ENCODE data around the gene C10orf88. TPM values are rescaled to one million over a fixed set of nuclear protein-coding genes. Genes with fewer than 3 reads are reported as not detected.
A peak's percentile ranks its signal among the peaks of the same experiment; 100 is the strongest.

The C10orf88 gene
- total and polyA plus RNA-seq, 9 of the 15 experiments (the other 6 are each of a cell fraction or from before 2014, with no cell fraction given) = 2.5 to 9.6 (median 7.5) TPM

DNA sequence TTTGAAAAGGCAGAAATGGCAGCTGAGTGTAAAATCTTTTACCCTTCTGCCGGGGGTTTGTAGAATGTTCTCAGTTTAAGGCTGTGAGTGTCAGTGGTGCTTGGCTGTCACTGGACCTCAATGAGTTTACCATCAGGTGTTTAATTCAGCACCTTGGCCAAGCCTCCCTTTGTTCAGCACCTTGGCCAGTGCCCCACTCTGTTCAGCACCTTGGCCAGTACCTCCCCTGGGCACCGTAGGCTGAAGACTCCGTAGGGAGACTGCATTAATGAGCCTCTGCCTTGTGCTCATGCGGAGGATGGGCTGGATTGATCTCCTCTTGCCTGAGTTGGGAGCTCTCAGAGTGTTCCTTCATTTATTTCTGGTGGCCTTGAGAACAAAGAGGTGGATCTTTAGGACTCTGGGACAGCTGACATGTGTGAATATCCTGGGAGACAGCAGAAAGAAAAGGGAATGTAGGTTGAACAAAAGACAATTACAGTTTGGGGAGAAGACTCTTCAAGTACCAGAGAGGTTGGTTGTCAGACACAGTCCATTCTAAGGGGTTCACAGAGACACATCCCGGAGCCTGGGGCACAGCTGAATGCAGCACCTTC, 42.0 kb downstream of the C10orf88 start (continued):
- peak; percentile 81 for TF ChIP-seq ZNF668 (CRISPR knock-in tag; IDR thresholded peaks at IDR 0.05)
- TF ChIP-seq JUNB (CRISPR knock-in tag; conservative IDR thresholded peaks at IDR 0.05) = no peak
- TF ChIP-seq, protein P1, sequence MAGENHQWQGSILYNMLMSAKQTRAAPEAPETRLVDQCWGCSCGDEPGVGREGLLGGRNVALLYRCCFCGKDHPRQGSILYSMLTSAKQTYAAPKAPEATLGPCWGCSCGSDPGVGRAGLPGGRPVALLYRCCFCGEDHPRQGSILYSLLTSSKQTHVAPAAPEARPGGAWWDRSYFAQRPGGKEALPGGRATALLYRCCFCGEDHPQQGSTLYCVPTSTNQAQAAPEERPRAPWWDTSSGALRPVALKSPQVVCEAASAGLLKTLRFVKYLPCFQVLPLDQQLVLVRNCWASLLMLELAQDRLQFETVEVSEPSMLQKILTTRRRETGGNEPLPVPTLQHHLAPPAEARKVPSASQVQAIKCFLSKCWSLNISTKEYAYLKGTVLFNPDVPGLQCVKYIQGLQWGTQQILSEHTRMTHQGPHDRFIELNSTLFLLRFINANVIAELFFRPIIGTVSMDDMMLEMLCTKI (IDR thresholded peaks at IDR 0.05; ENCODE audit: partially characterized antibody) = no peak
- TF ChIP-seq, protein P2, sequence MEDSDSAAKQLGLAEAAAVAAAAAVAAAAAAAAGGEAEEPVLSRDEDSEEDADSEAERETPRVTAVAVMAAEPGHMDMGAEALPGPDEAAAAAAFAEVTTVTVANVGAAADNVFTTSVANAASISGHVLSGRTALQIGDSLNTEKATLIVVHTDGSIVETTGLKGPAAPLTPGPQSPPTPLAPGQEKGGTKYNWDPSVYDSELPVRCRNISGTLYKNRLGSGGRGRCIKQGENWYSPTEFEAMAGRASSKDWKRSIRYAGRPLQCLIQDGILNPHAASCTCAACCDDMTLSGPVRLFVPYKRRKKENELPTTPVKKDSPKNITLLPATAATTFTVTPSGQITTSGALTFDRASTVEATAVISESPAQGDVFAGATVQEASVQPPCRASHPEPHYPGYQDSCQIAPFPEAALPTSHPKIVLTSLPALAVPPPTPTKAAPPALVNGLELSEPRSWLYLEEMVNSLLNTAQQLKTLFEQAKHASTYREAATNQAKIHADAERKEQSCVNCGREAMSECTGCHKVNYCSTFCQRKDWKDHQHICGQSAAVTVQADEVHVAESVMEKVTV (CRISPR knock-in tag; IDR thresholded peaks at IDR 0.05) = no peak
- no peak for TF ChIP-seq SUPT5H (IDR thresholded peaks at IDR 0.05)
- TF ChIP-seq ZNF3 (CRISPR knock-in tag; IDR thresholded peaks at IDR 0.05) = no peak
- TF ChIP-seq RBBP5 (IDR thresholded peaks at IDR 0.05; ENCODE audit: borderline replicate concordance, insufficient read depth, low read length, poor library complexity, severe bottlenecking) = no peak
- no peak for TF ChIP-seq EP400 (IDR thresholded peaks at IDR 0.05)
- TF ChIP-seq NR2C2 (CRISPR knock-in tag; IDR thresholded peaks at IDR 0.05) = peak; percentile 92
- no peak for TF ChIP-seq NR2C2 (tag; IDR thresholded peaks at IDR 0.05)
- no peak for TF ChIP-seq CTBP1 (IDR thresholded peaks at IDR 0.05; ENCODE audit: borderline replicate concordance)
- no peak for TF ChIP-seq MYC (IDR thresholded peaks at IDR 0.05; ENCODE audit: low read depth, low read length)
- no peak for TF ChIP-seq MYC (CRISPR knock-in tag; IDR thresholded peaks at IDR 0.05; ENCODE audit: borderline replicate concordance, low read depth)
- peak in 1 of 2 experiments; percentile 99; a peak in 2 of 4 replicates for TF ChIP-seq MLX (CRISPR knock-in tag; conservative IDR thresholded peaks at IDR 0.05)
- TF ChIP-seq, protein P3, sequence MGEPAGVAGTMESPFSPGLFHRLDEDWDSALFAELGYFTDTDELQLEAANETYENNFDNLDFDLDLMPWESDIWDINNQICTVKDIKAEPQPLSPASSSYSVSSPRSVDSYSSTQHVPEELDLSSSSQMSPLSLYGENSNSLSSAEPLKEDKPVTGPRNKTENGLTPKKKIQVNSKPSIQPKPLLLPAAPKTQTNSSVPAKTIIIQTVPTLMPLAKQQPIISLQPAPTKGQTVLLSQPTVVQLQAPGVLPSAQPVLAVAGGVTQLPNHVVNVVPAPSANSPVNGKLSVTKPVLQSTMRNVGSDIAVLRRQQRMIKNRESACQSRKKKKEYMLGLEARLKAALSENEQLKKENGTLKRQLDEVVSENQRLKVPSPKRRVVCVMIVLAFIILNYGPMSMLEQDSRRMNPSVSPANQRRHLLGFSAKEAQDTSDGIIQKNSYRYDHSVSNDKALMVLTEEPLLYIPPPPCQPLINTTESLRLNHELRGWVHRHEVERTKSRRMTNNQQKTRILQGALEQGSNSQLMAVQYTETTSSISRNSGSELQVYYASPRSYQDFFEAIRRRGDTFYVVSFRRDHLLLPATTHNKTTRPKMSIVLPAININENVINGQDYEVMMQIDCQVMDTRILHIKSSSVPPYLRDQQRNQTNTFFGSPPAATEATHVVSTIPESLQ (CRISPR knock-in tag; IDR thresholded peaks at IDR 0.05) = peak; percentile 99
- no peak for TF ChIP-seq U2AF1 (optimal IDR thresholded peaks at IDR 0.05; ENCODE audit: low read depth, low read length)
- TF ChIP-seq THRA (IDR thresholded peaks at IDR 0.05) = no peak
- TF ChIP-seq MEF2A (IDR thresholded peaks at IDR 0.05; ENCODE audit: control insufficient read depth, low read depth, low read length) = no peak
- TF ChIP-seq, protein P4, sequence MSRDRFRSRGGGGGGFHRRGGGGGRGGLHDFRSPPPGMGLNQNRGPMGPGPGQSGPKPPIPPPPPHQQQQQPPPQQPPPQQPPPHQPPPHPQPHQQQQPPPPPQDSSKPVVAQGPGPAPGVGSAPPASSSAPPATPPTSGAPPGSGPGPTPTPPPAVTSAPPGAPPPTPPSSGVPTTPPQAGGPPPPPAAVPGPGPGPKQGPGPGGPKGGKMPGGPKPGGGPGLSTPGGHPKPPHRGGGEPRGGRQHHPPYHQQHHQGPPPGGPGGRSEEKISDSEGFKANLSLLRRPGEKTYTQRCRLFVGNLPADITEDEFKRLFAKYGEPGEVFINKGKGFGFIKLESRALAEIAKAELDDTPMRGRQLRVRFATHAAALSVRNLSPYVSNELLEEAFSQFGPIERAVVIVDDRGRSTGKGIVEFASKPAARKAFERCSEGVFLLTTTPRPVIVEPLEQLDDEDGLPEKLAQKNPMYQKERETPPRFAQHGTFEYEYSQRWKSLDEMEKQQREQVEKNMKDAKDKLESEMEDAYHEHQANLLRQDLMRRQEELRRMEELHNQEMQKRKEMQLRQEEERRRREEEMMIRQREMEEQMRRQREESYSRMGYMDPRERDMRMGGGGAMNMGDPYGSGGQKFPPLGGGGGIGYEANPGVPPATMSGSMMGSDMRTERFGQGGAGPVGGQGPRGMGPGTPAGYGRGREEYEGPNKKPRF (IDR thresholded peaks at IDR 0.05; ENCODE audit: low read depth, low read length) = no peak
